Fibroblast of lung (primary cell): Measurements from ENCODE around the gene CDKL5. TPM values are rescaled to one million over a fixed set of nuclear protein-coding genes. Genes with fewer than 3 reads are reported as not detected.

Experiments
- DNase-seq, 2 donors: peaks; one replicate each; pipeline versions ENCODE4 v3.0.0 to v3.0.0-alpha.2; 2010; ENCODE audit warnings: low read depth in 2 of 2
- H2AFZ ChIP-seq: 2 replicates; pipeline ENCODE4 v1.5.1; 2012; ENCODE audit warnings: low read length, control low read depth, inconsistent platforms
- H3K27ac ChIP-seq: 2 replicates; pipeline ENCODE4 v1.5.1; 2011; ENCODE audit warnings: low read length, control low read depth; ENCODE audit not compliant: insufficient read depth
- H3K27me3 ChIP-seq: 2 replicates; pipeline ENCODE4 v1.5.1; 2011; ENCODE audit warnings: mild to moderate bottlenecking, low read length; ENCODE audit not compliant: control insufficient read depth, insufficient read depth
- H3K36me3 ChIP-seq: 2 replicates; pipeline ENCODE4 v1.5.1; 2011; ENCODE audit warnings: low read length; ENCODE audit not compliant: control insufficient read depth, insufficient read depth
- H3K4me1 ChIP-seq: 2 replicates; pipeline ENCODE4 v1.5.1; 2011; ENCODE audit warnings: low read length; ENCODE audit not compliant: control insufficient read depth, insufficient read depth; ENCODE audit errors: extremely low read depth
- H3K4me2 ChIP-seq: 2 replicates; pipeline ENCODE4 v1.5.1; 2011; ENCODE audit warnings: low read length, control low read depth; ENCODE audit not compliant: insufficient read depth; ENCODE audit errors: extremely low read depth
- H3K4me3 ChIP-seq, 4 experiments: fragments of 200-600 bp in 1 of 4; sonication (generic) in 1 of 4; replicated peaks in 1 of 4; 2 replicates each; pipeline ENCODE4 v1.5.1; 2011 to 2016; ENCODE audit warnings: low read length in 4 of 4, low read depth in 3 of 4, mild to moderate bottlenecking in 3 of 4, control low read depth in 2 of 4, inconsistent platforms in 1 of 4, mixed read lengths in 1 of 4; ENCODE audit not compliant: insufficient read depth in 1 of 4; ENCODE audit errors: control extremely low read depth in 1 of 4
- H3K79me2 ChIP-seq: 2 replicates; pipeline ENCODE4 v1.5.1; 2012; ENCODE audit warnings: mild to moderate bottlenecking, low read length, inconsistent platforms; ENCODE audit not compliant: control insufficient read depth, insufficient read depth
- H3K9ac ChIP-seq: 2 replicates; pipeline ENCODE4 v1.5.1; 2011; ENCODE audit warnings: mild to moderate bottlenecking, low read length, control low read depth; ENCODE audit not compliant: insufficient read depth
- H3K9me3 ChIP-seq: 2 replicates; pipeline ENCODE4 v1.5.1; 2012; ENCODE audit warnings: low read depth, low read length; ENCODE audit not compliant: control insufficient read depth, insufficient read depth
- H4K20me1 ChIP-seq: 2 replicates; pipeline ENCODE4 v1.5.1; 2011; ENCODE audit warnings: low read length; ENCODE audit not compliant: control insufficient read depth, insufficient read depth; ENCODE audit errors: extremely low read depth
- EZH2 ChIP-seq: IDR thresholded peaks from 2 replicates; pipeline ENCODE4 v1.5.1; 2012; ENCODE audit warnings: low read length, control low read depth, mild to moderate bottlenecking; ENCODE audit errors: missing control alignments
- polyA plus RNA-seq, 2 donors: library from polyadenylated mRNA; depleted of rRNA in 1 of 2; stranded (reverse) in 1 of 2; unstranded in 1 of 2; fragments of >200 nt; gene quantifications; 2 replicates each; pipeline ENCODE4 v1.2.1, GENCODE V29; 2011 to 2012; ENCODE audit warnings: missing spikeins in 1 of 2
- total RNA-seq: library from RNA; depleted of rRNA; stranded (reverse); fragments of >200 nt; gene quantifications from 2 replicates; pipeline ENCODE4 v1.2.1, GENCODE V29; 2014
- TF ChIP-seq, protein P1 (sequence below), 2 donors: IDR thresholded peaks in 1 of 2; conservative IDR thresholded peaks in 1 of 2; 1 replicate in 1 of 2; 2 replicates in 1 of 2; pipeline ENCODE4 v1.5.1; 2011 to 2012; ENCODE audit warnings: low read length in 2 of 2, control low read depth in 1 of 2, inconsistent platforms in 1 of 2, low read depth in 1 of 2, mild to moderate bottlenecking in 1 of 2

Gene CDKL5
- total and polyA plus RNA-seq, 2 donors (not counting 1 experiment from before 2014, with no cell fraction given), result 5.0 to 6.6 TPM

DNA sequence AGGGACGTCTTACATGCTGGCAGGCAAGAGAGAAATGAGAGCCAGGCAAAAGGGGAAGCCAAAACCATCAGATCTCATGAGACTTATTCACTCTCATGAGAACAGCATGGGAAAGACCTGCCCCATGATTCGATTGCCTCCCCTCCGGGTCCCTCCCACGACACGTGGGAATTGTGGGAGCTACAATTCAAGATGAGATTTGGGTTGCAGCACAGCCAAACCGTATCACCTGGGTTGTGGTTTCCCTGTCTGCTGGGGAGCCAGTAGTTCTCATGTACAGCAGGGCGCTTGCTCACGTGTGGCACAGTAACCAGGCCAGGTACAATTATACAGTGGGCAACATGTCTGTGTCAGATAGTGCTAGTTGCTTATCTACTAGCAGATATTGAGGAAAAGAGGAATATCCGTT is 257.6 kb downstream of the CDKL5 start:
- Histone ChIP-seq H3K79me2 (no peaks in the 10 kb centered on the region), H3K4me2 (no peak overlapping the region), H3K27me3 (no peaks in the 10 kb centered on the region), H3K9me3 (no peaks in the 10 kb centered on the region), H2AFZ (no peak overlapping the region), H3K27ac (no peak overlapping the region), H4K20me1 (no peaks in the 10 kb centered on the region), H3K4me1 (no peaks in the 10 kb centered on the region), H3K9ac (no peak overlapping the region), H3K4me3 (no peak overlapping the region), H3K36me3 (no peaks in the 10 kb centered on the region)
- TF ChIP-seq EZH2, result no peak
- no peak for DNase-seq

DNA sequence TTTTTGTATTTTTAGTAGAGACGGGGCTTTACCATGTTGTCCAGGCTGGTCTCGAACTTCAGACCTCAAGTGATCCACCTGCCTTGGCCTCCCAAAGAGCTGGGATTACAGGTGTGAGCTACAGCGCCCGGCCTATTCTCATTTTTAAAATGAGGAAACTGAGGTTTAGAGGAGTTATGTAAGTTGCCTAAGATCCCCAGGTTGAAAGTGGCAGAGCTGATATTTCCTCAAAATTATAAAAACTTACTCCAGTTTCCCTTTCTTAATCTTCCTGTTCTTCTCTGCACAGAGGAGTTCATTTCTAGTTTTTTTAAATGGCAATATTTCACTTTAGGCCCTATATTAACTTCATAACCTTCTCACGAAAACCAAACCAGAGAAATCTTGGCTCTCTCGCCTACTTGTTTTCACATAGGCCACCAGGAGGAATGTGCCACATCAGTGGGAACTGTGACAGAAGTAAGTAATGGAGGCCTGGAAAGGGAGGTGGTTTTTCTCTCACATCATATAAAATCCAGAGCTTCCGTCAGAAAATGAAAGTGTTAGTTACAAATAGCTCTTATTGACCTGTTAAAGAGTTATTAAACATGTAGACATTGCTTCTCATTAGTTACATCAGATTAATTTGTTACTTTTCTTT is 262.6 kb downstream of the CDKL5 start:
- H3K27me3 ChIP-seq, result no peaks in the 10 kb centered on the region
- H3K4me1 ChIP-seq, result no peaks in the 10 kb centered on the region
- H3K36me3 ChIP-seq, result no peaks in the 10 kb centered on the region
- no peak overlapping the region for H3K9ac ChIP-seq
- no peak overlapping the region for H3K4me3 ChIP-seq
- H3K79me2 ChIP-seq, result no peaks in the 10 kb centered on the region
- no peaks in the 10 kb centered on the region for H4K20me1 ChIP-seq
- TF ChIP-seq, protein P1, sequence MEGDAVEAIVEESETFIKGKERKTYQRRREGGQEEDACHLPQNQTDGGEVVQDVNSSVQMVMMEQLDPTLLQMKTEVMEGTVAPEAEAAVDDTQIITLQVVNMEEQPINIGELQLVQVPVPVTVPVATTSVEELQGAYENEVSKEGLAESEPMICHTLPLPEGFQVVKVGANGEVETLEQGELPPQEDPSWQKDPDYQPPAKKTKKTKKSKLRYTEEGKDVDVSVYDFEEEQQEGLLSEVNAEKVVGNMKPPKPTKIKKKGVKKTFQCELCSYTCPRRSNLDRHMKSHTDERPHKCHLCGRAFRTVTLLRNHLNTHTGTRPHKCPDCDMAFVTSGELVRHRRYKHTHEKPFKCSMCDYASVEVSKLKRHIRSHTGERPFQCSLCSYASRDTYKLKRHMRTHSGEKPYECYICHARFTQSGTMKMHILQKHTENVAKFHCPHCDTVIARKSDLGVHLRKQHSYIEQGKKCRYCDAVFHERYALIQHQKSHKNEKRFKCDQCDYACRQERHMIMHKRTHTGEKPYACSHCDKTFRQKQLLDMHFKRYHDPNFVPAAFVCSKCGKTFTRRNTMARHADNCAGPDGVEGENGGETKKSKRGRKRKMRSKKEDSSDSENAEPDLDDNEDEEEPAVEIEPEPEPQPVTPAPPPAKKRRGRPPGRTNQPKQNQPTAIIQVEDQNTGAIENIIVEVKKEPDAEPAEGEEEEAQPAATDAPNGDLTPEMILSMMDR (conservative IDR thresholded peaks at IDR 0.05 in 1 of 2, IDR thresholded peaks at IDR 0.05 in 1 of 2; ENCODE audit: low read depth in 1 of 2, low read length in 2 of 2), result no peak
- TF ChIP-seq EZH2, result no peak
- H3K27ac ChIP-seq, result no peak overlapping the region
- H3K9me3 ChIP-seq, result no peaks in the 10 kb centered on the region
- H3K4me2 ChIP-seq, result no peak overlapping the region
- no peak for DNase-seq
- H2AFZ ChIP-seq, result no peak overlapping the region

DNA sequence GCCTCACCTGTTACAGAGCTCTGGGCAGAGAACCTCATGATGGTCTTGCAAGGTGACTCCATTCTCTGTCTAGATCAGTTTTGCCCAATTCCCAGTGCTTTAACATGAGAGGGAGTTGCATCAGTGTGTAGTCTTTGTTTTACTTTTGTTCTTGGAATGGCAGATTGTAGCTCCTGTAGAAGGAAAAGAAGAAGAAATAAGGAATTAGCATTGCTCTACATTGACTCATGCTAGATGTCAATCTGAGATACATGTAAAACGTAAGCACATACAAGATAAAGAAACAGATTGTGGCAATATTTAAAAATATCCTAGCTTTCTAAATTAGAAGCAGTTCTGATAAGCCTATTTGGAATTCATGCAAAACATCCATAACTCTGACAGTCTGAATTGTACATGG is 266.0 kb downstream of the CDKL5 start:
- Histone ChIP-seq H3K27me3 (no peaks in the 10 kb centered on the region), H3K27ac (no peak overlapping the region), H3K4me1 (no peaks in the 10 kb centered on the region), H4K20me1 (no peaks in the 10 kb centered on the region), H3K36me3 (no peaks in the 10 kb centered on the region), H3K4me3 (no peak overlapping the region), H3K9me3 (no peaks in the 10 kb centered on the region), H3K4me2 (no peak overlapping the region), H3K79me2 (no peaks in the 10 kb centered on the region), H2AFZ (no peak overlapping the region), H3K9ac (no peak overlapping the region)
- no peak for DNase-seq
- no peak for TF ChIP-seq EZH2
- TF ChIP-seq, protein P1 (conservative IDR thresholded peaks at IDR 0.05 in 1 of 2, IDR thresholded peaks at IDR 0.05 in 1 of 2; ENCODE audit: low read depth in 1 of 2, low read length in 2 of 2), result no peak
